Ascending aorta (tissue), 2 donors: Measurements from ENCODE around the gene TNKS1BP1. TPM values are rescaled to one million over a fixed set of nuclear protein-coding genes. Genes with fewer than 3 reads are reported as not detected.

Source experiments
- DNase-seq, 2 donors: peaks; one replicate each; pipeline ENCODE4 v3.0.0-alpha.2; 2019; ENCODE audit warnings: low spot score in 2 of 2
- H3K27ac ChIP-seq, 2 donors: fragments of 200-600 bp; sonication (generic); one replicate each; pipeline ENCODE4 v1.5.1; 2016 to 2017; ENCODE audit warnings: mild to moderate bottlenecking in 1 of 2
- H3K27me3 ChIP-seq: fragments of 200-600 bp; sonication (generic); one replicate; pipeline ENCODE4 v1.5.1; 2017
- H3K36me3 ChIP-seq, 2 donors: fragments of 200-600 bp; sonication (generic); one replicate each; pipeline ENCODE4 v1.5.1; 2016
- H3K4me1 ChIP-seq, 2 donors: fragments of 200-600 bp; sonication (generic); one replicate each; pipeline ENCODE4 v1.5.1; 2016 to 2017; ENCODE audit warnings: mild to moderate bottlenecking in 1 of 2
- H3K4me3 ChIP-seq, 2 donors: fragments of 200-600 bp; sonication (generic); one replicate each; pipeline ENCODE4 v1.5.1; 2016 to 2017; ENCODE audit warnings: mild to moderate bottlenecking in 1 of 2
- H3K9me3 ChIP-seq, 2 donors: fragments of 200-600 bp; sonication (generic); one replicate each; pipeline ENCODE4 v1.5.1; 2016
- CTCF ChIP-seq, 3 experiments: fragments of 200-600 bp in 2 of 3; fragments of 450-650 bp in 1 of 3; sonication (generic) in 2 of 3; IDR thresholded peaks; one replicate each; pipeline ENCODE4 v1.5.1; 2016 to 2019; ENCODE audit warnings: antibody characterized with exemption in 3 of 3, mild to moderate bottlenecking in 1 of 3, moderate library complexity in 1 of 3
- intact Hi-C: fragments of 100-400 bp; cut with DNase I; formaldehyde crosslinking; loops from one replicate; pipeline ENCODE4 v1.15.1; 2023
- total RNA-seq: library from RNA; depleted of rRNA; stranded (reverse); fragments of >200 nt; gene quantifications from one replicate; pipeline ENCODE4 v1.1.0, GENCODE V29; 2016

TNKS1BP1 gene
- total RNA-seq, 1 donor from 2014 or later: 131 TPM

GRCh38 chr11:57305523-57305922 is 19.2 kb downstream of the TNKS1BP1 start:
- H3K27ac ChIP-seq: no peak overlapping the region

GRCh38 chr11:57303990-57304579 is 20.7 kb downstream of the TNKS1BP1 start:
- H3K9me3 ChIP-seq: peaks cover 9 to 10% of the 10 kb centered on the region in 2 donors
- H3K36me3 ChIP-seq: peaks cover 56 to 89% of the 10 kb centered on the region in 2 donors
- peaks cover 0 to 32% of the 10 kb centered on the region in 2 donors for H3K4me1 ChIP-seq
- no peaks in the 10 kb centered on the region for H3K27me3 ChIP-seq
- no peak for TF ChIP-seq CTCF (IDR thresholded peaks at IDR 0.05)
- H3K27ac ChIP-seq: peak overlapping the region in 1 of 2 donors; percentile 24
- no peak for DNase-seq
- H3K4me3 ChIP-seq: no peak overlapping the region
- intact Hi-C loops: no loop called here

More at GRCh38 chr11:57305523-57305922, 19.2 kb downstream of the TNKS1BP1 start:
- H3K27me3 ChIP-seq: no peaks in the 10 kb centered on the region
- H3K9me3 ChIP-seq: no peaks in the 10 kb centered on the region
- H3K4me3 ChIP-seq: no peak overlapping the region
- DNase-seq: no peak
- H3K4me1 ChIP-seq: peaks cover 0 to 46% of the 10 kb centered on the region in 2 donors
- TF ChIP-seq CTCF (IDR thresholded peaks at IDR 0.05): no peak
- H3K36me3 ChIP-seq: peaks cover 47 to 89% of the 10 kb centered on the region in 2 donors
- intact Hi-C loops: no loop called here

- peaks cover 0 to 30% of the 10 kb centered on the region in 2 donors for H3K4me1 ChIP-seq
- peaks cover 9 to 11% of the 10 kb centered on the region in 2 donors for H3K9me3 ChIP-seq
- no peaks in the 10 kb centered on the region for H3K27me3 ChIP-seq
- intact Hi-C loops: no loop called here
- no peak for TF ChIP-seq CTCF (IDR thresholded peaks at IDR 0.05)
- H3K36me3 ChIP-seq: peaks cover 61 to 89% of the 10 kb centered on the region in 2 donors
- DNase-seq: no peak
- H3K27ac ChIP-seq: no peak overlapping the region
- H3K4me3 ChIP-seq: no peak overlapping the region
Observed at GRCh38 chr11:57303280-57303989, 21.3 kb downstream of the TNKS1BP1 start.

GRCh38 chr11:57302489-57302888 is 22.3 kb downstream of the TNKS1BP1 start:
- TF ChIP-seq CTCF (IDR thresholded peaks at IDR 0.05): no peak
- intact Hi-C loops: no loop called here
- peaks cover 9 to 11% of the 10 kb centered on the region in 2 donors for H3K9me3 ChIP-seq
- H3K27me3 ChIP-seq: no peaks in the 10 kb centered on the region
- no peak overlapping the region for H3K4me3 ChIP-seq
- peaks cover 65 to 89% of the 10 kb centered on the region in 2 donors for H3K36me3 ChIP-seq
- peaks cover 0 to 27% of the 10 kb centered on the region in 2 donors for H3K4me1 ChIP-seq
- H3K27ac ChIP-seq: no peak overlapping the region
- no peak for DNase-seq

GRCh38 chr11:57301711-57302423 is 22.9 kb downstream of the TNKS1BP1 start:
- no peaks in the 10 kb centered on the region for H3K27me3 ChIP-seq
- no peak for DNase-seq
- peaks cover 66 to 89% of the 10 kb centered on the region in 2 donors for H3K36me3 ChIP-seq
- intact Hi-C loops: no loop called here
- H3K27ac ChIP-seq: no peak overlapping the region
- H3K9me3 ChIP-seq: peaks cover 9 to 11% of the 10 kb centered on the region in 2 donors
- no peak for TF ChIP-seq CTCF (IDR thresholded peaks at IDR 0.05)
- no peak overlapping the region for H3K4me3 ChIP-seq
- peaks cover 0 to 21% of the 10 kb centered on the region in 2 donors for H3K4me1 ChIP-seq
